ENCODE data around the gene SDHB. TPM values are rescaled to one million over a fixed set of nuclear protein-coding genes. Genes with fewer than 3 reads are reported as not detected.

Gene SDHB
- total RNA-seq, 1 experiment from 2014 or later: 212 TPM

DNA sequence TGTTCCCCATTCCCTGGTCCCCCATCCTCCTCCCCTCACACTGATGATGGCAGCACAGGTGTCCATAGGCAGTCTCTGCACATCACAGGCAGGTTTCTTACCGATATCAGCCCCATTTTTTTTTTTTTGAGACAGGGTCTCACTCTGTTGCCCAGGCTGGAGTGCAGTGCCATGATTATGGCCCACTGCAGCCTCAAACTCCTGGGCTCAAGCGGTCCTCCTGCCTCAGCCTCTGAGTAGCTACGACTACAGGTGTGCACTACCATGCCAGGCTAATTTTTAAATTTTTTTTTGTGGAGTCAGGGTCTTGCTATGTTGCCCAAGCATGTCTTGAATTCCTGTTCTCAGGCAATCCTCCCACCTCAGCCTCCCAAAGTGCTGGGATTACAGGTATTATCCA, 28.9 kb upstream of the SDHB start:
- ChIA-PET CTCF (no interaction called here), POLR2A (no interaction called here)
- H3K4me3 ChIP-seq (ENCODE audit: low read depth in 2 of 2, low read length in 2 of 2): no peak overlapping the region
- peaks cover 5% of the 10 kb centered on the region; the same call in 1 of the 2 replicates for H3K4me1 ChIP-seq (ENCODE audit: control insufficient read depth, insufficient read depth, low read length)
- no peak overlapping the region for H3K27ac ChIP-seq (ENCODE audit: low read length)
- no TSS peak for BruUV-seq (replicated peaks)
- intact Hi-C loops (cut with micrococcal nuclease; ENCODE audit: unreplicated experiment) (no loop called here), in situ Hi-C loops (cut with HindIII; ENCODE audit: low pct_unique_long_range_greater_than_20kb, low sequenced_read_pairs) (no loop called here)
- DNase-seq (ENCODE audit: low read depth, low spot score) (no peak), ATAC-seq (no peak)
- H3K36me3 ChIP-seq (ENCODE audit: control insufficient read depth, insufficient read depth, low read length): no peaks in the 10 kb centered on the region
- TF ChIP-seq POLR2AphosphoS5 (IDR thresholded peaks at IDR 0.05; ENCODE audit: low read depth, low read length): peak; percentile 59; the same call in 1 of the 2 replicates
- TF ChIP-seq, protein P1, sequence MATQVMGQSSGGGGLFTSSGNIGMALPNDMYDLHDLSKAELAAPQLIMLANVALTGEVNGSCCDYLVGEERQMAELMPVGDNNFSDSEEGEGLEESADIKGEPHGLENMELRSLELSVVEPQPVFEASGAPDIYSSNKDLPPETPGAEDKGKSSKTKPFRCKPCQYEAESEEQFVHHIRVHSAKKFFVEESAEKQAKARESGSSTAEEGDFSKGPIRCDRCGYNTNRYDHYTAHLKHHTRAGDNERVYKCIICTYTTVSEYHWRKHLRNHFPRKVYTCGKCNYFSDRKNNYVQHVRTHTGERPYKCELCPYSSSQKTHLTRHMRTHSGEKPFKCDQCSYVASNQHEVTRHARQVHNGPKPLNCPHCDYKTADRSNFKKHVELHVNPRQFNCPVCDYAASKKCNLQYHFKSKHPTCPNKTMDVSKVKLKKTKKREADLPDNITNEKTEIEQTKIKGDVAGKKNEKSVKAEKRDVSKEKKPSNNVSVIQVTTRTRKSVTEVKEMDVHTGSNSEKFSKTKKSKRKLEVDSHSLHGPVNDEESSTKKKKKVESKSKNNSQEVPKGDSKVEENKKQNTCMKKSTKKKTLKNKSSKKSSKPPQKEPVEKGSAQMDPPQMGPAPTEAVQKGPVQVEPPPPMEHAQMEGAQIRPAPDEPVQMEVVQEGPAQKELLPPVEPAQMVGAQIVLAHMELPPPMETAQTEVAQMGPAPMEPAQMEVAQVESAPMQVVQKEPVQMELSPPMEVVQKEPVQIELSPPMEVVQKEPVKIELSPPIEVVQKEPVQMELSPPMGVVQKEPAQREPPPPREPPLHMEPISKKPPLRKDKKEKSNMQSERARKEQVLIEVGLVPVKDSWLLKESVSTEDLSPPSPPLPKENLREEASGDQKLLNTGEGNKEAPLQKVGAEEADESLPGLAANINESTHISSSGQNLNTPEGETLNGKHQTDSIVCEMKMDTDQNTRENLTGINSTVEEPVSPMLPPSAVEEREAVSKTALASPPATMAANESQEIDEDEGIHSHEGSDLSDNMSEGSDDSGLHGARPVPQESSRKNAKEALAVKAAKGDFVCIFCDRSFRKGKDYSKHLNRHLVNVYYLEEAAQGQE (IDR thresholded peaks at IDR 0.05; ENCODE audit: insufficient read depth in 1 of 2, low read depth in 2 of 2, low read length in 1 of 2): no peak
- H3K9me3 ChIP-seq (ENCODE audit: control insufficient read depth, insufficient read depth, low read depth, low read length): no peaks in the 10 kb centered on the region
- H3K27me3 ChIP-seq (ENCODE audit: control insufficient read depth, insufficient read depth, low read length): no peaks in the 10 kb centered on the region

DNA sequence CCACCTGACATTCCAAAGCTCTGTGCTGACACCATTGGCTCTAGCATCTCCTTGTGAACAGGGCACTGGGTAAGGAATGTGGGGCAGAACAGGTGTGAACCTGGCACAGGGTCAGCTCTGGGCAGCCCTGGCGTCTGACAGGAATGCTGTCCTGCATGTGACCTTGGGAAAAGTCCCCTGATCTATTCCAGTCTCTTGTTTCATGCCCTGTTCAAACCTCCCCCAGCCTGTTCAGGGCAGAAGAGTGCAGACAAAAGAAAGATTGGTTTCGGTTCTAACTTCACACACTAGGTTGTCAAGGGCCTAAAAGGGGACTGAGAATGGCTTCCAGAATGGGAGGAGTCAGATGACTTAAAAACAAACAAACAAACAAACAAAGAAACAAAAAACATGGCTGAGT, 27.6 kb upstream of the SDHB start:
- POLR2A ChIA-PET: no interaction called here
- intact Hi-C loops (cut with micrococcal nuclease; ENCODE audit: unreplicated experiment): no loop called here
- CTCF ChIA-PET: no interaction called here

DNA sequence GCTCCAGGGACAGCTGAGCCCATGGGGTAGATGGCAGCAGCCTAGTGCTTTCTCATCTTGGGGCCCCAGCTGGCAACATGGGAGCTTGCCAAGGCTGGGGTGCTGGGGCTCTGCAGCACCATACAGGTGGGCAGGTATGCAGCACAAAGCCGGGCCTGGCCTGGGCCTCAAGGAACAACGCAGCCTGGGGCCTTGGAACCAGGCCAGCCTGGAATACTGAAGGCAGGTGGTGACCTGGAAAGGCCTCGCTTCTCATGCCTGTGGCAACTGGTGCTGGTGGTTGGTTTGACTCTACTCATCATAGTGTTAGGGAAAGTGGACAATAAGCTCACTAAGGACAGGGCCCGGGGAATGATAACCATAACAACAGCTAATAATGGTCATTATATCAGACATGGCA, 27.0 kb upstream of the SDHB start:
- no peaks in the 10 kb centered on the region for H3K9me3 ChIP-seq (ENCODE audit: control insufficient read depth, insufficient read depth, low read depth, low read length)
- no TSS peak for BruUV-seq (replicated peaks)
- no peaks in the 10 kb centered on the region for H3K27me3 ChIP-seq (ENCODE audit: control insufficient read depth, insufficient read depth, low read length)
- TF ChIP-seq TCF7L2 (IDR thresholded peaks at IDR 0.05; ENCODE audit: low read depth, low read length) (no peak), SIN3A (IDR thresholded peaks at IDR 0.05; ENCODE audit: borderline replicate concordance, insufficient read depth, low read depth, low read length) (no peak), POLR2AphosphoS5 (IDR thresholded peaks at IDR 0.05; ENCODE audit: low read depth, low read length) (no peak)
- TF ChIP-seq, protein P1 (IDR thresholded peaks at IDR 0.05; ENCODE audit: insufficient read depth in 1 of 2, low read depth in 2 of 2, low read length in 1 of 2): no peak
- TF ChIP-seq, protein P2, sequence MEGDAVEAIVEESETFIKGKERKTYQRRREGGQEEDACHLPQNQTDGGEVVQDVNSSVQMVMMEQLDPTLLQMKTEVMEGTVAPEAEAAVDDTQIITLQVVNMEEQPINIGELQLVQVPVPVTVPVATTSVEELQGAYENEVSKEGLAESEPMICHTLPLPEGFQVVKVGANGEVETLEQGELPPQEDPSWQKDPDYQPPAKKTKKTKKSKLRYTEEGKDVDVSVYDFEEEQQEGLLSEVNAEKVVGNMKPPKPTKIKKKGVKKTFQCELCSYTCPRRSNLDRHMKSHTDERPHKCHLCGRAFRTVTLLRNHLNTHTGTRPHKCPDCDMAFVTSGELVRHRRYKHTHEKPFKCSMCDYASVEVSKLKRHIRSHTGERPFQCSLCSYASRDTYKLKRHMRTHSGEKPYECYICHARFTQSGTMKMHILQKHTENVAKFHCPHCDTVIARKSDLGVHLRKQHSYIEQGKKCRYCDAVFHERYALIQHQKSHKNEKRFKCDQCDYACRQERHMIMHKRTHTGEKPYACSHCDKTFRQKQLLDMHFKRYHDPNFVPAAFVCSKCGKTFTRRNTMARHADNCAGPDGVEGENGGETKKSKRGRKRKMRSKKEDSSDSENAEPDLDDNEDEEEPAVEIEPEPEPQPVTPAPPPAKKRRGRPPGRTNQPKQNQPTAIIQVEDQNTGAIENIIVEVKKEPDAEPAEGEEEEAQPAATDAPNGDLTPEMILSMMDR (IDR thresholded peaks at IDR 0.05): no peak
- ATAC-seq (no peak), DNase-seq (ENCODE audit: low read depth, low spot score) (no peak)
- in situ Hi-C loops (cut with HindIII; ENCODE audit: low pct_unique_long_range_greater_than_20kb, low sequenced_read_pairs) (no loop called here), intact Hi-C loops (cut with micrococcal nuclease; ENCODE audit: unreplicated experiment) (no loop called here)
- H3K27ac ChIP-seq (ENCODE audit: low read length): no peak overlapping the region
- CTCF ChIA-PET: no interaction called here
- H3K4me3 ChIP-seq (ENCODE audit: low read depth in 2 of 2, low read length in 2 of 2): no peak overlapping the region
- POLR2A ChIA-PET: no interaction called here
- H3K36me3 ChIP-seq (ENCODE audit: control insufficient read depth, insufficient read depth, low read length): no peaks in the 10 kb centered on the region
- peaks cover 5% of the 10 kb centered on the region; the same call in 1 of the 2 replicates for H3K4me1 ChIP-seq (ENCODE audit: control insufficient read depth, insufficient read depth, low read length)

More for the DNA sequence above, 27.6 kb upstream of the SDHB start:
- ATAC-seq (no peak), DNase-seq (ENCODE audit: low read depth, low spot score) (no peak)
- Histone ChIP-seq H3K9me3 (ENCODE audit: control insufficient read depth, insufficient read depth, low read depth, low read length) (no peaks in the 10 kb centered on the region), H3K27me3 (ENCODE audit: control insufficient read depth, insufficient read depth, low read length) (no peaks in the 10 kb centered on the region), H3K36me3 (ENCODE audit: control insufficient read depth, insufficient read depth, low read length) (no peaks in the 10 kb centered on the region), H3K4me1 (ENCODE audit: control insufficient read depth, insufficient read depth, low read length) (peaks cover 5% of the 10 kb centered on the region; the same call in 1 of the 2 replicates), H3K4me3 (ENCODE audit: low read depth in 2 of 2, low read length in 2 of 2) (no peak overlapping the region), H3K27ac (ENCODE audit: low read length) (no peak overlapping the region)
- no TSS peak for BruUV-seq (replicated peaks)
- TF ChIP-seq, protein P2 (IDR thresholded peaks at IDR 0.05): no peak
- 0 out of 2 replicates have a peak, but pooled peaks have one; percentile 40 for TF ChIP-seq POLR2AphosphoS5 (IDR thresholded peaks at IDR 0.05; ENCODE audit: low read depth, low read length)
- in situ Hi-C loops (cut with HindIII; ENCODE audit: low pct_unique_long_range_greater_than_20kb, low sequenced_read_pairs): no loop called here
